ENCODE data around the gene ZFP28.

- no peak for TF ChIP-seq POLR2A (IDR thresholded peaks at IDR 0.05)
- TF ChIP-seq CTCF (IDR thresholded peaks at IDR 0.05), result no peak
Measured at GRCh38 chr19:56594446-56594782, 55.7 kb downstream of the ZFP28 start.

Data from gastroesophageal sphincter (tissue), 3 donors.